Endothelial cell of umbilical vein (primary cell): ENCODE data around the gene SIGLEC10. TPM values are rescaled to one million over a fixed set of nuclear protein-coding genes. Genes with fewer than 3 reads are reported as not detected.

Experiments
- BruUV-seq: library from RNA; stranded (reverse); fragments of 400-500 nt; replicated peaks from 2 replicates; lab custom pipeline; 2021; lab: Mats Ljungman, UMichigan
- CTCF ChIA-PET: fragments of 300-600, 350-600 bp; sonication (Branson Sonifier 250); formaldehyde crosslinking; loops from one replicate; lab custom pipeline; 2021; ENCODE audit warnings: antibody characterized with exemption, inconsistent platforms; lab: Charles Lee
- POLR2A ChIA-PET: fragments of 300-600, 350-600 bp; sonication (Branson Sonifier 250); formaldehyde crosslinking; loops from one replicate; lab custom pipeline; 2021; ENCODE audit warnings: antibody characterized with exemption, inconsistent platforms; lab: Charles Lee
- DNase-seq: peaks from one replicate; pipeline ENCODE4 v3.0.0-alpha.2; 2011; ENCODE audit warnings: low read depth, low spot score
- FAIRE-seq: peaks from 2 replicates; lab custom pipeline; 2011; peaks lifted over from hg19 to GRCh38; lab: Jason Lieb, UNC
- H2AFZ ChIP-seq: 2 replicates; pipeline ENCODE4 v1.6.0; 2012; ENCODE audit warnings: low read depth, low read length, control low read depth, inconsistent platforms
- H3K27ac ChIP-seq: 2 replicates; pipeline ENCODE4 v1.5.1; 2011; ENCODE audit warnings: low read depth, mild to moderate bottlenecking, control low read depth, low read length, moderate library complexity; ENCODE audit not compliant: insufficient read depth
- H3K27me3 ChIP-seq, 2 experiments: 2 replicates each; pipeline versions ENCODE4 v1.6.0 to v1.6.1; 2011; ENCODE audit warnings: low read length in 2 of 2, mixed read lengths in 1 of 2; ENCODE audit not compliant: control insufficient read depth in 2 of 2, insufficient read depth in 2 of 2
- H3K36me3 ChIP-seq, 2 experiments: 2 replicates in 1 of 2; 3 replicates in 1 of 2; pipeline ENCODE4 v1.5.1; 2011; ENCODE audit warnings: low read length in 2 of 2, mild to moderate bottlenecking in 1 of 2, moderate library complexity in 1 of 2; ENCODE audit not compliant: control insufficient read depth in 2 of 2, insufficient read depth in 2 of 2; ENCODE audit errors: extremely low read depth in 1 of 2
- H3K4me1 ChIP-seq: 3 replicates; pipeline ENCODE4 v1.5.1; 2011; ENCODE audit warnings: mild to moderate bottlenecking, low read length; ENCODE audit not compliant: control insufficient read depth, insufficient read depth; ENCODE audit errors: extremely low read depth
- H3K4me2 ChIP-seq: 2 replicates; pipeline ENCODE4 v1.6.1; 2011; ENCODE audit warnings: low read length, control low read depth, mixed read lengths; ENCODE audit not compliant: insufficient read depth
- H3K4me3 ChIP-seq, 3 experiments: fragments of 200-600 bp in 1 of 3; sonication (generic), shearing (Covaris generic) in 1 of 3; replicated peaks in 1 of 3; 2 replicates each; pipeline ENCODE4 v1.5.1; 2011 to 2016; ENCODE audit warnings: control low read depth in 3 of 3, low read length in 3 of 3, mild to moderate bottlenecking in 2 of 3, inconsistent platforms in 1 of 3, low read depth in 1 of 3, moderate library complexity in 1 of 3; ENCODE audit not compliant: insufficient read depth in 1 of 3
- H3K79me2 ChIP-seq: 2 replicates; pipeline ENCODE4 v1.6.0; 2012; ENCODE audit warnings: low read length, inconsistent platforms; ENCODE audit not compliant: control insufficient read depth, insufficient read depth
- H3K9ac ChIP-seq: replicated peaks from 2 replicates; pipeline ENCODE3; 2011; ENCODE audit warnings: low read length, control low read depth; ENCODE audit not compliant: insufficient read depth; ENCODE audit errors: extremely low read depth
- H3K9me1 ChIP-seq: replicated peaks from 3 replicates; pipeline ENCODE4 v1.6.0; 2011; ENCODE audit warnings: mild to moderate bottlenecking, low read length; ENCODE audit not compliant: control insufficient read depth, insufficient read depth; ENCODE audit errors: extremely low read depth
- H3K9me3 ChIP-seq: replicated peaks from 2 replicates; pipeline ENCODE4 v1.5.1; 2012; ENCODE audit warnings: low read length, inconsistent platforms; ENCODE audit not compliant: control insufficient read depth, insufficient read depth
- H4K20me1 ChIP-seq: replicated peaks from 2 replicates; pipeline ENCODE3; 2011; ENCODE audit warnings: mild to moderate bottlenecking, low read length; ENCODE audit not compliant: control insufficient read depth, insufficient read depth; ENCODE audit errors: extremely low read depth
- EZH2 ChIP-seq: IDR thresholded peaks from 2 replicates; pipeline ENCODE4 v1.6.1; 2012; ENCODE audit warnings: borderline replicate concordance, low read depth, mild to moderate bottlenecking, moderate library complexity, low read length, inconsistent platforms; ENCODE audit not compliant: severe bottlenecking
- FOS ChIP-seq: IDR thresholded peaks from 2 replicates; pipeline ENCODE4 v1.6.1; 2011; ENCODE audit warnings: mild to moderate bottlenecking, low read length, moderate library complexity, borderline replicate concordance; ENCODE audit not compliant: insufficient read depth
- GATA2 ChIP-seq: IDR thresholded peaks from 2 replicates; pipeline ENCODE4 v1.7.0; 2011; ENCODE audit warnings: low read depth, mild to moderate bottlenecking, moderate library complexity, mixed read lengths, low read length; ENCODE audit not compliant: insufficient read length, insufficient read depth
- JUN ChIP-seq: IDR thresholded peaks from 2 replicates; pipeline ENCODE4 v1.6.1; 2011; ENCODE audit warnings: borderline replicate concordance, low read depth; ENCODE audit not compliant: insufficient read length, insufficient read depth
- MYC ChIP-seq: IDR thresholded peaks from one replicate; pipeline ENCODE4 v1.6.1; 2011; ENCODE audit warnings: mild to moderate bottlenecking, low read depth, low read length
- POLR2AphosphoS5 ChIP-seq: IDR thresholded peaks from 2 replicates; pipeline ENCODE4 v1.6.1; 2012; ENCODE audit warnings: low read depth, mild to moderate bottlenecking, control low read depth, low read length, moderate library complexity; ENCODE audit not compliant: insufficient read depth
- dilution Hi-C: fragments of 300-500 bp; cut with MboI; formaldehyde crosslinking; loops from one replicate; pipeline ENCODE4 v1.15.0; 2019; ENCODE audit warnings: low sequenced_read_pairs; ENCODE audit not compliant: extremely low pct_ligation_motif_present
- intact Hi-C: fragments of 100-400 bp; cut with micrococcal nuclease; formaldehyde crosslinking; loops from one replicate; pipeline ENCODE4 v1.10.0; 2022
- polyA plus RNA-seq, 4 experiments: library from polyadenylated mRNA; depleted of rRNA in 3 of 4; stranded (reverse) in 3 of 4; unstranded in 1 of 4; fragments of >200 nt; gene quantifications; 2 replicates each; pipeline versions ENCODE4 v1.2.1 to v1.2.3, GENCODE V29; 2011 to 2012; ENCODE audit warnings: missing spikeins in 1 of 4
- total RNA-seq: library from RNA; stranded (reverse); gene quantifications from 2 replicates; pipeline ENCODE4 v1.2.3, GENCODE V29; 2021
- TF ChIP-seq, protein P1 (sequence below): IDR thresholded peaks from 2 replicates; pipeline ENCODE4 v1.6.1; 2011; ENCODE audit not compliant: insufficient read depth, insufficient read length

Gene SIGLEC10
- total and polyA plus RNA-seq, 2 donors (not counting 3 experiments of a cell fraction or from before 2014, with no cell fraction given), result not detected

DNA sequence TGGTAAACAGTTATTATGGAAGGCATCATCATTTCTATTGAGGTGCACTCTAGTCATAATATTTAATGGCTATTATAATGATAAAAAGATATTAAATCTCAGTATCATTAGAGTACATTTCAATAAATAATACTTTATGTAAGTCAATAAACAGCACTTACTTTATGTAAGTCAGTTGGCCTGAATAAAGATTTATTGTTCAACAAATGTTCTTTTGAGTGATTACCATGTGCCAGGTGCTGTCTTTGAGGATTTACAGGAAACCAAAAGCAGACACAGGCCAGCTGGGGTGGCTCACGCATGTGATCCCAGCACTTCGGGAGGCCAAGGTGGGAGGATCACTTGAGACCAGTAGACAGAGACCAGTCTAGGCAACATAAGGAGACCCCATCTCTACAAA, 40.0 kb downstream of the SIGLEC10 start:
- ChIA-PET CTCF (no interaction called here), POLR2A (no interaction called here)
- H3K4me3 ChIP-seq, result no peak overlapping the region
- no peak for TF ChIP-seq FOS
- no peak for TF ChIP-seq GATA2
- TF ChIP-seq, protein P1, sequence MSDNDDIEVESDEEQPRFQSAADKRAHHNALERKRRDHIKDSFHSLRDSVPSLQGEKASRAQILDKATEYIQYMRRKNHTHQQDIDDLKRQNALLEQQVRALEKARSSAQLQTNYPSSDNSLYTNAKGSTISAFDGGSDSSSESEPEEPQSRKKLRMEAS, result no peak
- no peak for TF ChIP-seq MYC
- TF ChIP-seq POLR2AphosphoS5, result no peak
- TF ChIP-seq JUN, result no peak
- TF ChIP-seq EZH2, result no peak
- no peak overlapping the region for H3K4me2 ChIP-seq
- no peak overlapping the region for H2AFZ ChIP-seq
- dilution Hi-C loops, result no loop called here
- no peaks in the 10 kb centered on the region for H3K79me2 ChIP-seq
- no peaks in the 10 kb centered on the region for H3K36me3 ChIP-seq
- H3K27me3 ChIP-seq, result no peaks in the 10 kb centered on the region
- H3K9ac ChIP-seq, result no peak overlapping the region
- H4K20me1 ChIP-seq, result no peaks in the 10 kb centered on the region
- FAIRE-seq, result no peak
- no peak overlapping the region for H3K27ac ChIP-seq
- no TSS peak for BruUV-seq
- no peaks in the 10 kb centered on the region for H3K9me3 ChIP-seq
- DNase-seq, result no peak
- H3K9me1 ChIP-seq, result no peaks in the 10 kb centered on the region
- intact Hi-C loops, result no loop called here
- H3K4me1 ChIP-seq, result no peaks in the 10 kb centered on the region
